HG03108 (cell line): ENCODE data around the gene ZMIZ1.

Source experiments
- ATAC-seq: cut with Tn5 transposase; IDR thresholded peaks from one replicate; pipeline ENCODE4 v1.9.1; 2021; ENCODE audit warnings: moderate library complexity; ENCODE audit not compliant: unreplicated experiment

The ZMIZ1 gene

DNA sequence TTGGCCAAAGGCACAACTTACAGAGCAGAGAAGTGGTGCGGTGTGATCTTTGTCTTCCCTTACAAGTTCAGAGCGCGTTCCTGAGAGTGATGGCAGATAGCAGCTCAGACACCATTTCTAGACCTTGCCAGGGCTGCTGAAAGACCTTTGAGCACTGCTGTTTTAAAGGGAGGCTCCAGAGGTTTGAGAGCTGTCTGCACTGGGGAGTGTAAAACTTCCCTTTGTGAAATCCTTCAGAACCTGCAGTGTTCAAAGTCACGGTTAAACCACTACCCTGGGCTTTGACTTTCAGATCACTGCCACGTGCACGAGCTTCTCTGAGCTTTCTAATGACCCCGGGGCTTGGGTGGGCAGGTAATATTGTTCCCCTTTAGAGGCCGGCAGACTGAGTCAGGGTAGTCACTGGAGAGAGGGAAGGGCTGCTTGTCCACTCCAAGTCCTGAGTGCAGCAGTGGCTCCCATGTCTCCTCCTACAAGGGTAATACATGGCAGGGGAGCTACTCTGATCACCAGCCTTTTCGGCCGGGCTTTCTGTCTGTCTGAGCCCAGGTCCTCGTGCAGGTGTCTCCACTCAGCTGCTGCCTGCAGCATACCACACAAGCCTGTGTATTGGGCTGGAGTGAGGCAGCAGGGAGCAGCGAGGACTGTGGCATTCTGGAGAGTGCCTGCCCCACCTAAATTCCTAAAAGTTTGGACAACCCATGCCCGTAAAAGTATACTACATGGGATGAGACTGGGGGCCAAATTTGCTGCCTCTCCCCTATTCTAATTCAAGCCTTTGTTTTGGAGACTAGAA is 63.3 kb downstream of the ZMIZ1 start:
- no peak for ATAC-seq

DNA sequence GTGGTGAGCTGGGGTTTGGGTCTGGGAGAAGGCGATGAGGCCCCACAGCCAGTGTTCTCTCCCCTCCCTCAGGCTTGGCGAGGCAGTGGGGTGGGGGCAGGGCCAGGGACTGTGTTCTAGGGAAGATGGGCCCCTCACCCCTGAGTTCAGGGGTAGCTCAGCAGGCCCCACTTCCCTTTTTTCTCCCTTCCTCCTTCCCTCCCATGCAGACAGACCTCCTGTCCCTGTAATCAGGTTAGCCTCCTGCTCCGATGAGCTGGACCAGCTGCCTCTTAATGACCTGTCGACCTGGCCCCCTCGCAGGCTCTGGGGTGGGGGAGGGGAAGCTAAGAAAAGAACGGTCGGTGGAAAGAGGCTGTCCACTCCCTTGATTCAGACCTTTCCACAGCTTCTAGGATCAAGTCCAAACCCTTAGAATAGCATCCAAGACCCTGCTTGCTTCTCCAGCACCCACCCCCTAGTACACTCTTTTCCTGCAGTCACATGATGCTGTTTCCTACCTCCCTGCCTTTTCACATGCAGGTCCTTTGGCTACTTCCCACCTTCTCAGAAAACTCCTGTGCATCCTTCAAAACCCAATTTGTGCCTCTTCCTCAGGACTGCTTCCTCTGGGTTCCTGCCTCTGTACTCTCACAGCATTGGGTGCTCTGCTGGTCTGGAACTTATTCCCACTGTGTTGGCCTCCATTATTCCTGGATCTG is 64.1 kb downstream of the ZMIZ1 start:
- ATAC-seq = no peak

DNA sequence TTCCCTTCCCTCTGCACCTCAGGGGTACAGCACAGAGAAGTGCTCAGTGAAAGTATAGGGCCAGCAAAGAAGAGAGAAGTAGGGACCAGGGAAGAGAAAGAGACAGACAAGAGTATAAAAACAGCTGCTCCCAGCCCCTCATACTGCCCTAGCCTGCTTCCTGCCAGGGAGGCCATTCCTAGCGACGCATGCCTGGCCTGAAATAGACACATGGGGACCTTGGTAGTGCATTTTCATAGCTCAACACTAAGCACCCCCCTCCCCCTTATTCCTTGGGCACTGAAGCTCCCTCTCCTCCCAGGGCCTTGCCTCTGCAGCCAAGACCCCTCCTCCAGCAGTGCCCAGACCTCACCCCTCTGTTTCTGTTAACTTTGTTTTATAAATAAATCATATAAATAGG is 64.7 kb downstream of the ZMIZ1 start:
- no peak for ATAC-seq

DNA sequence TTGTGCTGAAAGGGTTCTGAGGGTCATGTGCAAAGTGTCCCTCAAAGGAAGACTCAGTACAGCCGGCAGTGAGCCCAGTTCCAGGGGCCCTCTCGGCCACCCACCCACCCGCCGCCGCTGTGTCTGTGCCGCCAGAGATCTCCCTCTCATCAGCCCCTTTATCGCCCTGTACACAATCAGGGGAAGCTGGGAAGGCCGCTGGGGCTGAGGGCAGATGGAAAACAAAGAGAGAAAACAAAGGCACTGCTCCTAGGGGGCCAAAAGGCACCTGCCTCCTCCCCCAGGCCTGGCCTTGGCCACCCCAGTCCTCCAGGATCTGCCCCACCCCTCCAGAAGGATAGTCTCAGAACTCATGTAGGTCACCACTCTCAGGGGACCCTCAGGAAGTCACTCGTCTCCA is 67.0 kb downstream of the ZMIZ1 start:
- ATAC-seq = no peak

DNA sequence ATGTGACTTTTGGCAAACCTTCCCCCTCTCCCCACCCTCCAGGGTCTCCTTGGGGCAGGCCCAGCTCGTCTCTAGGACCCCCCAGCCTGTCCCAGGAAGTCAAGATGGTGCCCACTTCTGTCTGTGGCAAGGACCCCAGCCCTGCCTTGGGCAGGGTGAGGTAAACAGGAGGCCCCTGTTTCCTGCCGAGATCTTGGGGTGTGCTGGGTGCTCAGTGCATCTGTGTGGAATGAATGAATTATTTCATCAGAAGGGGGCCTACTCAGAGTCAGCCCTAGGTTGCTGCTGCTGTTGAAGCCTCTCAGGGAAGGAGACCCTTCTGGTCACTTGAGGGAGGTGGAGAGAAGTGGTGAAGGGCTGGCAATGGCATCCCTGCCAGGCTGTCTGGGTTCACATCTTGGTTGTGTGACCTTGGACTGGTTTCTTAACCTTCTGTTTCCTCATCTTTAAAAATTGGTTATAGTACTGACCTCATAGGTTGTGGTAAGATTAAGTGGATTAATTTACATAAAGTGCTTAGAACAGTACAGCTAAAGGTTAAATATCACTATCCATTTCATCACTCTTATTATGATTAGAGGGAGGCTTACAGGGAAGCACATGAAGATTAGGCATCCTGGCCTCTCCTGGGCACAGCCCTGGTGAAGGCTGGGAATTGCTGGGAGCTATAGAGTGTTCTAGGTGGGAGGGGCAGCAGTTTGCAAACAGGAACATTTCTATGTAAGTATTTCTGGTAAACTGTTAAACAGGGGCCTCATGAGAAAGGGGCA is 67.7 kb downstream of the ZMIZ1 start:
- ATAC-seq = no peak

DNA sequence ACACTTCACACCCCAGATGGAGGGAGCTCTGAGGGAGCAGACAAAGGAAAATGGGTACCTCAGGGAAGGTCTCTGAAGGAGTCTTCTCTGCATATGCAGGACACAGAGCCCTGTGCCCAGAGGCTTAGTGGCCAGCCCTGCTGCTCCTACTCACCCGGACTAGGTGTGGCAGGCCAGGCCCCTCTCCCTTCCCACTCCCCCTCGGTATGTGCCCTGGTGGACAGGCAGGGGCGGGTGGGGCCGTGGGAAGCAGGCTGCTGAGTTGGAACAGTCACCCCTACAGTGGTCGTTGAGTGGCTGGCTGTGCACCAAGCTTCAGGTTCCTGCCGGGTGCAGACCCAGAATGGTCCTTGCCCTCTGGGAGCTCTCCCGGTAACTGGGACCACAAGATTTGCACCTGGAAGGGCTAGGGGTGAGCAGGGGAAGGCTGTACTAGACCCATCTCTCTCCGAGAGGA is 68.6 kb downstream of the ZMIZ1 start:
- ATAC-seq = peak; percentile 23

DNA sequence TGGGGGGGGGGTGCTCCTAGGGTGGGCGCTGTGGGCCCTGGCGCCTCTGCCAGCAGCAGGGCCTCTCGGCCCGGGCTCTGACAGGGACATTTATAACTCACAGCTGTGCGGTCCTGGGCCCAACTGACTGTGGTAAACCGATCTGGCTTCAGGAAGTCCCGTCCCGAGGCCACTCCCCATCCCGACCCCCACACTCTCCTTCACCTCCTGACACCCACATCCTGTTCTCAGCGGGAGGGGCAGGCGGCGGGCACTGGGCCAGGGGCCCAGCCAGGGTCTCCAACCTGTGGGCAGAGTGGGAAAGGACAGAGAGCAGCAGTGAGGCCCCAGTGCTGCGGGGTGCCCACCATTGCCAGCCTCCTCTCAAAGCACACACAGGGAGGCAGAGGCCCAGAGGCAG is 69.1 kb downstream of the ZMIZ1 start:
- ATAC-seq = peak; percentile 76

DNA sequence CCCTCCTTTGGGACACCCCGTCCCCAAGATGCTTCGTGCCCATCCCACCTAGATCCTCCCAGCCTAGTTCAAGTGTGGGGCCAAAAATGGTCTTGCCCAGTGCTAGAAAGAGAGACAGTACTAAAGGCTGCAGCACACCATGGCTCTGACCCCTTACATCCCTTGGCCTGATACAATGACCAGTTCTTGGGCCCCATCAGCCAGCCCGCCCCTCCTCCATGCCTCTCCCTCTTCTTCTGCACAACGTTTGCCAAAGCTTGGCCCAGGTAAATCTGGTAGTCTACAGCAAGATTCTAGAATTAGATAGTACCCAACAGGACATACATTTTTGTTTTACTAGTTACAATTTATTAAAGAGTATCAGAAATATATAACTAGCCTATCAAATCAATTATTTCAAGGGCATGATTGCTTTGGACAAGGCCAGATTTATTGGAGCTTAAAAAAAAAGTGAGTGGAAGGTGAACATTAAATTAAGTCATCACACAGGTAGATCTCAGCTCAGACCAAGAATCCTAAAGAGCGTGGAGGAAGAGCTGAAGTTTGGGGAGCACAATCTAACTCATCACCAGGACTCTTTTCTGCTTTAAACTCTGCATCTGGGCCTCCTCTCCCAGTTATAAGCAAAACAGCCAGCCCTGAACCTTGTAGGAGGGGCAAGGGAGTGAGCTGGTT is 69.8 kb downstream of the ZMIZ1 start:
- ATAC-seq = no peak

DNA sequence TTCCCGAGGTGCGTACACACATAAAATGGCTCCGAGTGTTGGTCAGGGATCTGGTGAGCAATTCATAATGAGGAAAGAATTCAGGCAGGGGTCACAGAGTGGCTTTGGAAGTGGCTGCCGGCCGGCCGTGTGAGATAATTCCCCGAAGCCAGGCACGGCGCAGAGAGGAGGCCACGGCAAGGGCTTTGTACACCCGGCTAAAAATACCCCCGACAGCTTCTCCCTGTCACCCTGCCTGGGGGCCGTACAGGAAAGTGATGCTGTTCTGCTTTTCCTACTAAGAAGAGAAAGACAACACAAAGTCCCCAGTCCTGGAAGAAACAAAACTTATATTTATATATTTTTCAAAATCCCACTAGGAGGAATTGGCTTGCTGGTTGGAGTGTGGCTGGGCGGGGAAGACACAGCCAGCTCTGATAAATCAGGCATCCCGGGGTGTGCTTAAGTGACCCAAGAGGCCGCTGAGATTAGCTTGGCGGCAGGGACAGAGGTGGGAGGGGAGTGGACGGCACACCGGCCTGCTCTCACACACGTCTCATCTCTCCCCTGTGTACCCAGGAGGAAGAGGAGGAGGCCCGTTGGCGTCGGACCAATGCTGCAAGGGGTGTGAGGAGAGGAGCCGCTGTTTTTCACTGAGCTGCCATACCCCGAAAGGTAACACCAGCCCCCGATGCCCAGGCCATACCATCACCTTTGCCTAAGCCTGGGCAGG is 70.5 kb downstream of the ZMIZ1 start:
- no peak for ATAC-seq

DNA sequence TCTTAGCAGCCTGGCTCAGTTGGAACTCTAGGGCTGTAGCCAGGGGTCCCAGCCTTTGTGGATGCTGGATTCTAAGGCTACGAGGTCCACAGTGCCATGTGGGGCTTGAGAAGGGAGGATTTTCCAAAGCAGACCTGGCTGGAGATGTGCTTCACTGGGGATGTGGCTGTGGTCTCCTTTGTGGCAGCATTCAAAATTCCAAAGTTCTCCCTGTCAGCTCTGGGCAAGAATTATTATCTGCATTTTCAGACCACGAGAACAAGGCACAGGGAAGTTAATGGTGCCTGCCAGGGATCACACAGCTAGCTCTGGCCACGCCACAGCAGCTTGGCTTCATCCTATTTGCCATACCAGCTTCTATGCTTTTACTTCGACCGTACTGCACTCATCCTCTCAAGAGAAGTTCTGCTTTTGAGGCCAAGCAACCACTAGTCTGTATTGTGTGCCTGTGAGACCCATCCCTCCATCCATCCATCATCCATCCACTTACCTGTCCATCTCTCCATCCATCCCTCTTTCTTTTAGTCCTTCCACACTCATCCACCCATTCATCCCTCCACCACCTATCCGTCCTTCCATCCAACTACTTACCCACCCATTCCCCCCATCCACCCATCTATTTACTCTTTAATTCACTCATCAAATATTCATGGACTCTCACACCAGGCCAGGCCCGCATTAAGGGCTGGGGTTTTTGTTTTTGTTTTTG is 71.5 kb downstream of the ZMIZ1 start:
- ATAC-seq = no peak

DNA sequence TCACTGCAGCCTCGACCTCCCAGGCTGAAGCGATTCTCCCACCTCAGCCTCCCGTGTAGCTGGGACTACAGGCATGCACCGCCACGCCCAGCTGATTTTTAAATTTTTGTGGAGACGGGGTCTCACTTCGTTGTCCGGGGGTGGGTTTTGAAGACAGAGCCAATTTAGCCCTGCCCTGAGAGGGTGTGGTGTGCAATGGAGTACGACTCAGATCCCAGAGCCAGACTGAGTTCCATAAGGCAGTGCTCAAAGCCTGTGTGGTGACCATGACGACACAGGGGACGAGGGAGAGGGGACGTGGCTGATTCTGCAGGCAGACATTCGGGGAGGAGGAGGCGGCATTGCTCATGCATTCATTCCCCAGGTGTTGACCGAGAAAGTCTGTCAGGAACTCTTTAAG is 72.1 kb downstream of the ZMIZ1 start:
- ATAC-seq = no peak

DNA sequence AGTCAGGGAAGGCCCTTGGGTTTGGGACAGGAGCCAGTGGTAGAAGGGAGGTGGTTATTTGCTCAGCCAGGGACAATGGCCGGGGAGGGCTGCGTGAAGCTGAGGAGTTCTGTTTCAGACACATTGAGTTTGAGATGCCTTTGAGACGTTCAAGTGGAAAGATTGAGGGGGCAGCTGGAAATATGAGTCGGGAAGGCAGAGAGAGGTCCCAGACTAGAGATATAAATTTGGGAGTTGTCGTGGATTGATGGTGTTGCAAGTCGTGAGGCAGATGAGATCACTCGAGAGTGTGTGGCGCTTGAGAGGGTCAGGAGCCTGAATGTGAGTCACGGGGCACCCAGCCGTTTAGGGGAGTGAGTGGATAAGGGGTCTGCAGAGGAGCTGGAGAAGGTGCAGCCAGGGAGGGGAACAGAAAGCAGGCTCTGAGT is 73.3 kb downstream of the ZMIZ1 start:
- ATAC-seq = no peak

DNA sequence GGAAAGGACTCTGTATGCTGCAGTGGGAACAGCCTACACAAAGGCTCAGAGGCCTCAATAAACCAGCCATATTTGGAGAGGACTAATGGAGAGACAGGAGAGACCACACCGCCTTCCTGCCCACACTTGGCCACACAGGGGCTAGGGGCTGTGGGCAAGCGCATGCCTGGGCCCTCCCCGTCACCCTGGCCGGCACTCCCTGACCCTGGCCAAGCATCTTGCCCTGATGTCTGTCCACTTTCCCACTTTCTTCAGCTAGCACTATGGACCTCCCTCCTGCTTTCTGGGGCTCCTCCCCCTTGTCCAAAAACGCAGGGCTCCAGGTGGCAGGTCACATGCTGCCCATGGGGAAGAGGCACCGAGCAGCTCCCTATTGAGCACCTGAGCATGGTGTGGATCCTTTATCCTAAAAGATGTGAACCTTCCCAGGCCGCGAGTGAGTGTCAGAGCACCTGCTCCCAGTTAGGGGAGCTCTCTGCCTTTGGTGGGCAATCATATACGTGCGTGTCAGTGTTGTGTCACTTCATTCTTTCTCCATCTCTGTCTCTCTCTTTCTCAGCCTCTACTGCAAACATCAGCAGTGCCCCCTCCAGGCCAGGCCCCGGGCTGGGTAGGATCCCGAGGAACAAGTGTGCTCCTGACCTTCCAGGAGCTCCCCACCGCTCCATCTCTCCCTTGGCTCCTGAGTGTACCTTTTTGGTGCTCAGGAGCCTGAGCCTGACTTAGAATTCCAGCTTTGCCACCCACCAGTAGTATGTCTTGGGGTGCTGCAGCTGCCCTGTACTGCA is 74.0 kb downstream of the ZMIZ1 start:
- no peak for ATAC-seq

DNA sequence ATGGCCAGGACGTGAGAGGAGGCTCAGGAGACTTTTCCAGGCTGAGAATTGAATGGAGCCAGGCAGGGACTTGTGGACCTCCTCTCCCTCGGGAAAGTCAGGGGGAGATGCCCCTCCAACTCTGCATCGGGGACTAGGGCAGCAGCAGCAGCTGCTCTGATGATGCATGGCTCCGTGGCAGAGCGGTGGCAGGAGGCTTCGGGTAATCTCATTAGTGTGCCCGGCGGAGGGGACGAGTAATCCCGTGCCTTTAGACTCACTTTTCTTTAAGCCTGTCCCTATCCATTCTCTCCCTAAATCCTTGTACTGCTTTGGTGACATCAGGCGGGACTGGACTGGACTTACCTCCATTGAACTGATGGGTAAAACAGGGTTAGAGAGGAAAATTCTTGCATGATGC is 75.1 kb downstream of the ZMIZ1 start:
- ATAC-seq = no peak

DNA sequence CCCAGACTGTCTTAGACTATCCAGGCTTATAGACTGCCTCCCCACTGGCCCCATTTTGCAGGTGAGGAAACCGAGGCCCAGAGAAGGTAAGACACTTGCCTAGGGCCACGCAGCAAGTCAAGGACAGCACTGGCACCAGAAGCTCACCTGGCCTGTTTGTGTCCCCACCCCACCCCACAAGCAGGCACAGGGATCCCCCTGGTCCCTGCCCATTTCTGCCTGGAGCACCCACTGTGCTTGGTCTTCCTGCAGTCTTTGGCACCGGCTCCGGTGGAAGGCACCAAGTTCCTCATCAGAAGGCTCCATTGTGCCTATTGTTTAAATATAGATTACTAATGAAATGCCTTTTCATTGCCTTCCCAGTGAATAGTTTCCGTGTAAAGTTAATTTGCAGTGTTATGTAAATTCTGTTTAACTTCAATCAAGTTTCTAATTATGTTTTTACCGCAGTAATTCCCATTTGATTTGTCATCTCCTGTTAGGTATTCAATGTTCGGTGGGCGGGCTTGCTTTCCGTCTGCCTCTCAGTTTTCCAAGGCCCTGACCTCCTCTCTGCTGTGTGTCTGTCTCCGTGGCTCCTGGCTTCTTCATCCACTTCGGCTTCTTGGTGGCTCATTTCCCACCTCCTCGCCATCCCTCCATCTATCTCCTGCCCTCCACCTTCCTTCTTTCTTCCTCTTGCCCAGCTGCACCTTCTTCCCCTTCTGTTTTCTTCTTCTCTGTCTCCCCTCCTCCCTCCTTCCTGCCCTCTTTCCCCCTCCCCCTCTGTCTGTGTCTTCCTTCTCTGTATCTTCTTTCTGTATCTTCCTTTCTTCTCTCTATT is 75.8 kb downstream of the ZMIZ1 start:
- ATAC-seq = no peak

DNA sequence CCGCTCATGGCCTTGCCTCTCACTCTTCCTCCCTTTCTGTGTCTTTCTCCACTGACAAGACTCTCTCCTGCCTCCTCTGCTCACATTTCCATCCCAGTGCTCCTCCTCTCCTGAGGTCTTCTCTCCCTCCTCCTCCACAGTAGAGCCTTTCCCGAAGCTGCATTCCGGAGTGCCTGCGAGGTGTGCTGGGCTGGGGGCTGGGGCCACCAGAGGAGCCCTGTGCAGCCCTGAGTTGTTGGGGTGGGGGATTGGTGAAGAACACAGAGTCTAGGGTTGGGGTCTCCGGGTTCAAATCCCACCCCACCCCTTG is 76.4 kb downstream of the ZMIZ1 start:
- ATAC-seq = no peak

DNA sequence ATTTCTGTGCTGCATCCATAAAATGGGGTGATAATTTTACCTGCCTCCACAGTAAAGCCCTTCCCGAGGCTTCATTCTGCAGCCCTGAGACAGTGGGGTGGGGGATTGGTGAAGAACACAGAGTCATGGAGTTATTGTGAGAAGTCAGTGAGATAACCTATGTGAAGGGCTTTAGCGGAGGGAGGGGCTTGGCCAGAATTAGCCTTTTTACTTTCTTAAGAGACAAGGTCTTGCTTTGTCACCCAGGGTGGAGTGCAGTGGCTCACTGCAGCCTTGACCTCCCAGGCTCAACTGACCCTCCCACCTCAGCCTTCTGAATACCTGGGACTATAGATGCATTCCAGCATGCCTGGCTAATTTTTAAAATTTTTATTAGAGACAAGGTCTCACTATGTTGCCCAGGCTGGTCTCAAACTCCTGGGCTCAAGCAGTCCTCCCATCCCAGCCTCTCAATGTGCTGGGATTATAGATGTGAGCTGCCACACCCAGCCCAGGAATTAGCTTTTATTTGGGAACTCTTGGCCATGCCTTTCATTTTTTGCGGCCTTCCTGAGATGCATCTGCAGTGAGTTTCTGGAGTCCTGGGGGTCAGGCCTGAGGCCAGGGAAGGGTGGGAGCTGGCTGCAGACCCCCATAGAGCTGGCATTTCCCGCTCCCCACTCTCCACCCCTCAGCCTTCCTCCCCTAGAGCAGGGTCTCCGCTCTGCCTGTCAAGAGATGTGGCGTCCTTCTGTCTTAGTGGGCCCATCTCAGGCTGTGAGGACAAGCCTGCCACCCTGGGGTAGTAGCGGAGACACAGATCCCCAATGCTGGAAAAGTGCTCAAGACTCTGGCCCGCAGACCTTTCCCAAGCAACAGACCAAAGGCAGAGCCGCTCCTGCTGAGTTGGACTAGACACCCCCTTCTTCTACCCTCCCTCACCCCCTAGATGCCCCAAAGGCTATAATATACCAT is 77.0 kb downstream of the ZMIZ1 start:
- ATAC-seq = no peak
